Stomach (tissue), 4 donors: ENCODE data around the gene HSPA13.

Source experiments
- EP300 ChIP-seq: sonication (generic); formaldehyde crosslinking; IDR thresholded peaks from one replicate; pipeline ENCODE4 v1.6.1; 2017; ENCODE audit warnings: antibody characterized with exemption
- POLR2A ChIP-seq, 4 donors: fragments of 450-650 bp; IDR thresholded peaks; one replicate each; pipeline ENCODE4 v1.6.1; 2016; ENCODE audit warnings: antibody characterized with exemption in 4 of 4, control low read depth in 2 of 4, mild to moderate bottlenecking in 1 of 4, moderate library complexity in 1 of 4
- POLR2AphosphoS5 ChIP-seq, 3 donors: sonication (generic); formaldehyde crosslinking; IDR thresholded peaks; one replicate each; pipeline ENCODE4 v1.6.1; 2016; ENCODE audit warnings: antibody characterized with exemption in 3 of 3
- TF ChIP-seq, protein P1 (sequence below), 7 experiments: fragments of 450-650 bp in 4 of 7; fragments of 200-600 bp in 3 of 7; sonication (generic) in 3 of 7; IDR thresholded peaks; one replicate each; pipeline ENCODE4 v1.5.1; 2016 to 2019; ENCODE audit warnings: antibody characterized with exemption in 7 of 7, control low read depth in 2 of 7, mild to moderate bottlenecking in 1 of 7

DNA sequence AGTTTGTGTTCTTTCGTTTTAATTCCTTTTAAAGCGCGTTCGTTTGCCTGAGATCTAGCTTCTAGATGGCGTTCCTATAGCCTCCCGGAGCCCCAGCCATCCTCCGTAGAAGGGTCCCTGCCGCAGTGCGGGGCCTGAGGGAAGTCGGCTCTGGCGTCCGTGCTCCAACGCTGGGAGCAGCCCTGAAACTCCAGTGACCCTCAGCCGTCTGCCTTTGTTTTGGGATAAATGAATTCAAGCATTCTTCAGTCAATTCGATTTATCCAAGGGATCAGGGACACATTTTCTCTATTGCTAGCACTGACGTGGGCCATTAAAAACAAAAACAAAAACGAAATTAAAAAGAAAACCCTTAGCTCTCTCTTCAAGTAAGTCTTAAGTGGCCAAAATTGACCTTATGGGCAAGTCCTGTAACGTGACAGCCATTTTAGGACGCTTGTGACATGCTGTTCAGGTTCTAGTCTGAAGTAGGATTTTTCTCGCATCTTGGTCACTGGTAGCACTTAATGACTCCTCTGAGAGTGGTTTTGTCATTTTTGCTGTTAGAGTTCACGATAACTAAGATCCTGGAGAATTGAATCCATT, 742 bp upstream of the HSPA13 start:
- no peak for TF ChIP-seq POLR2A (IDR thresholded peaks at IDR 0.05)
- TF ChIP-seq, protein P1, sequence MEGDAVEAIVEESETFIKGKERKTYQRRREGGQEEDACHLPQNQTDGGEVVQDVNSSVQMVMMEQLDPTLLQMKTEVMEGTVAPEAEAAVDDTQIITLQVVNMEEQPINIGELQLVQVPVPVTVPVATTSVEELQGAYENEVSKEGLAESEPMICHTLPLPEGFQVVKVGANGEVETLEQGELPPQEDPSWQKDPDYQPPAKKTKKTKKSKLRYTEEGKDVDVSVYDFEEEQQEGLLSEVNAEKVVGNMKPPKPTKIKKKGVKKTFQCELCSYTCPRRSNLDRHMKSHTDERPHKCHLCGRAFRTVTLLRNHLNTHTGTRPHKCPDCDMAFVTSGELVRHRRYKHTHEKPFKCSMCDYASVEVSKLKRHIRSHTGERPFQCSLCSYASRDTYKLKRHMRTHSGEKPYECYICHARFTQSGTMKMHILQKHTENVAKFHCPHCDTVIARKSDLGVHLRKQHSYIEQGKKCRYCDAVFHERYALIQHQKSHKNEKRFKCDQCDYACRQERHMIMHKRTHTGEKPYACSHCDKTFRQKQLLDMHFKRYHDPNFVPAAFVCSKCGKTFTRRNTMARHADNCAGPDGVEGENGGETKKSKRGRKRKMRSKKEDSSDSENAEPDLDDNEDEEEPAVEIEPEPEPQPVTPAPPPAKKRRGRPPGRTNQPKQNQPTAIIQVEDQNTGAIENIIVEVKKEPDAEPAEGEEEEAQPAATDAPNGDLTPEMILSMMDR (IDR thresholded peaks at IDR 0.05) = no peak
- TF ChIP-seq EP300 = no peak
- no peak for TF ChIP-seq POLR2AphosphoS5 (IDR thresholded peaks at IDR 0.05)
